Esophagus squamous epithelium (tissue), 4 donors: ENCODE data around the gene KIAA1191.

ENCODE experiments used
- POLR2A ChIP-seq, 4 donors: fragments of 450-650 bp; IDR thresholded peaks; one replicate each; pipeline ENCODE4 v1.6.1; 2017; ENCODE audit warnings: antibody characterized with exemption in 4 of 4, mild to moderate bottlenecking in 4 of 4, moderate library complexity in 3 of 4
- TF ChIP-seq, protein P1 (sequence below), 6 experiments: fragments of 450-650 bp in 4 of 6; fragments of 200-600 bp in 2 of 6; sonication (generic) in 2 of 6; IDR thresholded peaks; one replicate each; pipeline ENCODE4 v1.5.1; 2016 to 2019; ENCODE audit warnings: antibody characterized with exemption in 6 of 6, mild to moderate bottlenecking in 4 of 6, moderate library complexity in 4 of 6

DNA sequence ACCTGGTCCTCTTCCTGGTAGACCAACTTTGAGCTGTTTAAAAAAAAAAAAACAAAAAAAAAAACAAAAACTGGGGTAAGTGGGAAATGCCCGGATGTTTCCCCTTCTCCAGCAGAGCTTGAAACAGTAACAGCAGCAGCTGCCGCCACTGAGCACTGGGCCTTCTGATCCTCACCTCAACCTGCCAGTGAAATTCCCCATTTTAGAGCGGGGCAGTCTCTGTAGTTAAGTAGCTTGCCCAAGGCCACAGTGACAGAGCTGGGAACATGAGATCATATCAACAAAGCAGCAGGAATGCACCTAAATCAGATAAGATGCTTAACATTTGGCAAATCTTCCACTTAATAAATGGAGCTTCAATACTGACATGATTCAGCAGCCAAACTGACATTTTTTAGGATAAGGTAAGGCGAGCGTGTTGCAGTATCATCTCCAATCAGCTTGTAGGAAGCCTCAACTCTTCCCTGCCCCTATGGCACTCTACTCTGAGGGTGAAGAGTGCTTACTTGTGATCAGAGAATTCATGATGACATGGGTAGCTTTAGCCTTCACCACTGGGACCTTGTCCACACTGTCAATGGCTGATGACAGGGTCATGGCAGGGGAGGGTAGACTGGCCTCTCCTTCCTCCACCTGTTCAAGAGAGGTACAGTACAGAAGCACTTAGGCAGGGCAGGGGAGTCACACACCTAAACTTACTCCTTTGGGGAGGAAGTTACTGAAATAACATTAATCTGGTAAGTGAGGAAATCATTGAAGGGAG, 9.3 kb downstream of the KIAA1191 start:
- TF ChIP-seq, protein P1, sequence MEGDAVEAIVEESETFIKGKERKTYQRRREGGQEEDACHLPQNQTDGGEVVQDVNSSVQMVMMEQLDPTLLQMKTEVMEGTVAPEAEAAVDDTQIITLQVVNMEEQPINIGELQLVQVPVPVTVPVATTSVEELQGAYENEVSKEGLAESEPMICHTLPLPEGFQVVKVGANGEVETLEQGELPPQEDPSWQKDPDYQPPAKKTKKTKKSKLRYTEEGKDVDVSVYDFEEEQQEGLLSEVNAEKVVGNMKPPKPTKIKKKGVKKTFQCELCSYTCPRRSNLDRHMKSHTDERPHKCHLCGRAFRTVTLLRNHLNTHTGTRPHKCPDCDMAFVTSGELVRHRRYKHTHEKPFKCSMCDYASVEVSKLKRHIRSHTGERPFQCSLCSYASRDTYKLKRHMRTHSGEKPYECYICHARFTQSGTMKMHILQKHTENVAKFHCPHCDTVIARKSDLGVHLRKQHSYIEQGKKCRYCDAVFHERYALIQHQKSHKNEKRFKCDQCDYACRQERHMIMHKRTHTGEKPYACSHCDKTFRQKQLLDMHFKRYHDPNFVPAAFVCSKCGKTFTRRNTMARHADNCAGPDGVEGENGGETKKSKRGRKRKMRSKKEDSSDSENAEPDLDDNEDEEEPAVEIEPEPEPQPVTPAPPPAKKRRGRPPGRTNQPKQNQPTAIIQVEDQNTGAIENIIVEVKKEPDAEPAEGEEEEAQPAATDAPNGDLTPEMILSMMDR (IDR thresholded peaks at IDR 0.05), result no peak
- no peak for TF ChIP-seq POLR2A (IDR thresholded peaks at IDR 0.05)
